Vagina (tissue), 2 donors: ENCODE measurements around the gene CD96. TPM values are rescaled to one million over a fixed set of nuclear protein-coding genes. Genes with fewer than 3 reads are reported as not detected.

Source experiments
- DNase-seq, 2 donors: peaks; one replicate each; pipeline ENCODE4 v3.0.0-alpha.2; 2017; ENCODE audit errors: extremely low spot score in 2 of 2
- H3K27ac ChIP-seq: fragments of 200-600 bp; sonication (generic); one replicate; pipeline ENCODE4 v1.5.1; 2019
- H3K27me3 ChIP-seq: fragments of 200-600 bp; sonication (generic); one replicate; pipeline ENCODE4 v1.5.1; 2019
- H3K36me3 ChIP-seq, 2 donors: fragments of 200-600 bp; sonication (generic); one replicate each; pipeline ENCODE4 v1.5.1; 2017 to 2019
- H3K4me1 ChIP-seq: fragments of 200-600 bp; sonication (generic); one replicate; pipeline ENCODE4 v1.5.1; 2019
- H3K4me3 ChIP-seq, 2 donors: fragments of 200-600 bp; sonication (generic); 1 replicate in 1 of 2; 2 replicates in 1 of 2; pipeline ENCODE4 v1.5.1; 2016 to 2019
- H3K9me3 ChIP-seq: fragments of 200-600 bp; sonication (generic); one replicate; pipeline ENCODE4 v1.5.1; 2019
- POLR2A ChIP-seq, 2 donors: fragments of 450-650 bp; IDR thresholded peaks; one replicate each; pipeline ENCODE4 v1.6.1; 2017; ENCODE audit warnings: antibody characterized with exemption in 2 of 2, mild to moderate bottlenecking in 2 of 2, moderate library complexity in 2 of 2
- POLR2AphosphoS5 ChIP-seq, 2 donors: sonication (generic); formaldehyde crosslinking; IDR thresholded peaks; one replicate each; pipeline ENCODE4 v1.9.0; 2017; ENCODE audit warnings: antibody characterized with exemption in 2 of 2, mild to moderate bottlenecking in 2 of 2, low read depth in 1 of 2; ENCODE audit not compliant: insufficient read depth in 1 of 2
- intact Hi-C: fragments of 100-400 bp; cut with DNase I; formaldehyde crosslinking; loops from one replicate; pipeline ENCODE4 v1.15.1; 2023
- total RNA-seq: library from RNA; depleted of rRNA; stranded (reverse); fragments of >200 nt; gene quantifications from one replicate; pipeline ENCODE4 v1.2.3, GENCODE V29; 2016
- TF ChIP-seq, protein P1 (sequence below), 3 experiments: fragments of 450-650 bp in 2 of 3; fragments of 200-600 bp in 1 of 3; sonication (generic) in 1 of 3; IDR thresholded peaks; one replicate each; pipeline ENCODE4 v1.5.1; 2017 to 2019; ENCODE audit warnings: antibody characterized with exemption in 3 of 3, mild to moderate bottlenecking in 2 of 3, moderate library complexity in 2 of 3

CD96 gene, protein sequence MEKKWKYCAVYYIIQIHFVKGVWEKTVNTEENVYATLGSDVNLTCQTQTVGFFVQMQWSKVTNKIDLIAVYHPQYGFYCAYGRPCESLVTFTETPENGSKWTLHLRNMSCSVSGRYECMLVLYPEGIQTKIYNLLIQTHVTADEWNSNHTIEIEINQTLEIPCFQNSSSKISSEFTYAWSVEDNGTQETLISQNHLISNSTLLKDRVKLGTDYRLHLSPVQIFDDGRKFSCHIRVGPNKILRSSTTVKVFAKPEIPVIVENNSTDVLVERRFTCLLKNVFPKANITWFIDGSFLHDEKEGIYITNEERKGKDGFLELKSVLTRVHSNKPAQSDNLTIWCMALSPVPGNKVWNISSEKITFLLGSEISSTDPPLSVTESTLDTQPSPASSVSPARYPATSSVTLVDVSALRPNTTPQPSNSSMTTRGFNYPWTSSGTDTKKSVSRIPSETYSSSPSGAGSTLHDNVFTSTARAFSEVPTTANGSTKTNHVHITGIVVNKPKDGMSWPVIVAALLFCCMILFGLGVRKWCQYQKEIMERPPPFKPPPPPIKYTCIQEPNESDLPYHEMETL
- total RNA-seq = 13.5 TPM

DNA sequence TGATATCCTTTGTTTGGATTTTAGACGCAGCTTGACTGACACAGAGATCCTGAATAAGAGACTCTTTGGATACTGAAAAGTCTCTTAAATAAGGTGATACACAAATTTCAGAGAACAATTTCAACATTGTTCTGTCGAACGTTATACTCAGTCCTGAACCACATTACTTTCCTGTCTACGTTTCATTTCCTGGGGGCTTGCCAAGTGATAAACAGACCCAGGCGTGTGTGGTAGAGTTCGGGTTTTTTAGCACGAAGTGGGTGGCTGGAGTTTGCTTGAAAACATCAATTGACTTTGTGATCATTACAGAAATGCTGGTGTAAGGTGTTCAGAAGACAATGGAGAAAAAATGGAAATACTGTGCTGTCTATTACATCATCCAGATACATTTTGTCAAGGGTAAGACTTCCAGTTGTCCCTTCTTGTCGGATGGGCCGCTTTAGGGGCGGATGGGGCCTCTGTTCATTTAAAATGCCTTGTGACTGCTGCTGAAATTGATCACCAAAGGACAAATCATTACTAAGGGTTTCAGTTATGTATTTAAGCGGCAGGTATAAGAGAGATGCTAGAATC lies at the start of gene CD96:
TSS of gene CD96 (plus strand) at position 287 of the 573 bp plus-strand sequence. CDS start at position 339, 52 bp downstream.
- H3K27ac ChIP-seq = no peak within 1 kb of the TSS
- intact Hi-C loops = no loop called here
- DNase-seq = no peak
- H3K9me3 ChIP-seq = no peaks in the 10 kb centered on the region
- H3K4me3 ChIP-seq = peak within 1 kb of the TSS in 1 of 2 donors; percentile 20
- no peaks in the 10 kb centered on the region for H3K36me3 ChIP-seq
- no peaks in the 10 kb centered on the region for H3K27me3 ChIP-seq
- no peak for TF ChIP-seq POLR2A (IDR thresholded peaks at IDR 0.05)
- TF ChIP-seq, protein P1, sequence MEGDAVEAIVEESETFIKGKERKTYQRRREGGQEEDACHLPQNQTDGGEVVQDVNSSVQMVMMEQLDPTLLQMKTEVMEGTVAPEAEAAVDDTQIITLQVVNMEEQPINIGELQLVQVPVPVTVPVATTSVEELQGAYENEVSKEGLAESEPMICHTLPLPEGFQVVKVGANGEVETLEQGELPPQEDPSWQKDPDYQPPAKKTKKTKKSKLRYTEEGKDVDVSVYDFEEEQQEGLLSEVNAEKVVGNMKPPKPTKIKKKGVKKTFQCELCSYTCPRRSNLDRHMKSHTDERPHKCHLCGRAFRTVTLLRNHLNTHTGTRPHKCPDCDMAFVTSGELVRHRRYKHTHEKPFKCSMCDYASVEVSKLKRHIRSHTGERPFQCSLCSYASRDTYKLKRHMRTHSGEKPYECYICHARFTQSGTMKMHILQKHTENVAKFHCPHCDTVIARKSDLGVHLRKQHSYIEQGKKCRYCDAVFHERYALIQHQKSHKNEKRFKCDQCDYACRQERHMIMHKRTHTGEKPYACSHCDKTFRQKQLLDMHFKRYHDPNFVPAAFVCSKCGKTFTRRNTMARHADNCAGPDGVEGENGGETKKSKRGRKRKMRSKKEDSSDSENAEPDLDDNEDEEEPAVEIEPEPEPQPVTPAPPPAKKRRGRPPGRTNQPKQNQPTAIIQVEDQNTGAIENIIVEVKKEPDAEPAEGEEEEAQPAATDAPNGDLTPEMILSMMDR (IDR thresholded peaks at IDR 0.05) = no peak
- TF ChIP-seq POLR2AphosphoS5 (IDR thresholded peaks at IDR 0.05; ENCODE audit: insufficient read depth in 1 of 2, low read depth in 1 of 2) = no peak
- no peaks in the 10 kb centered on the region for H3K4me1 ChIP-seq

DNA sequence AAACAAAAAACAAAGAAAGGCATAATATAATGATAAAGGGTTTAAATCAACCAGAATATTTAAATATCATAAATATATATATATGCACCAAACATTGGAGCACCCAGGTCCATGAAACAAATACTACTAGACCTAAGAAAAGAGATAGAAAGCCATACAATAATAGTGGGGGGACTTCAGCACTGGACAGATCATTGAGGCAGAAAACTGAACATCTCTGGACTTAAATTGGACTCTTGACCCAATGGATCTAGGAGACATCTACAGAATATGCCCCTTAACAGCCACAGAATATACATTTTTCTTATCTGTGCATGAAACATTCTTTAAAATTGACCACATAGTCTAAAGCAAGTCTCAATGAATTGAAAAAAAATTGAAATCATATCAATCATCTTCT lies 48.7 kb upstream of the CD96 start:
- DNase-seq = no peak
- no peaks in the 10 kb centered on the region for H3K4me1 ChIP-seq
- intact Hi-C loops = no loop called here
- H3K27ac ChIP-seq = no peak overlapping the region
- no peaks in the 10 kb centered on the region for H3K27me3 ChIP-seq
- H3K4me3 ChIP-seq = no peak overlapping the region
- no peaks in the 10 kb centered on the region for H3K9me3 ChIP-seq
- TF ChIP-seq, protein P1 (IDR thresholded peaks at IDR 0.05) = no peak
- no peak for TF ChIP-seq POLR2AphosphoS5 (IDR thresholded peaks at IDR 0.05; ENCODE audit: insufficient read depth in 1 of 2, low read depth in 1 of 2)
- no peaks in the 10 kb centered on the region for H3K36me3 ChIP-seq

DNA sequence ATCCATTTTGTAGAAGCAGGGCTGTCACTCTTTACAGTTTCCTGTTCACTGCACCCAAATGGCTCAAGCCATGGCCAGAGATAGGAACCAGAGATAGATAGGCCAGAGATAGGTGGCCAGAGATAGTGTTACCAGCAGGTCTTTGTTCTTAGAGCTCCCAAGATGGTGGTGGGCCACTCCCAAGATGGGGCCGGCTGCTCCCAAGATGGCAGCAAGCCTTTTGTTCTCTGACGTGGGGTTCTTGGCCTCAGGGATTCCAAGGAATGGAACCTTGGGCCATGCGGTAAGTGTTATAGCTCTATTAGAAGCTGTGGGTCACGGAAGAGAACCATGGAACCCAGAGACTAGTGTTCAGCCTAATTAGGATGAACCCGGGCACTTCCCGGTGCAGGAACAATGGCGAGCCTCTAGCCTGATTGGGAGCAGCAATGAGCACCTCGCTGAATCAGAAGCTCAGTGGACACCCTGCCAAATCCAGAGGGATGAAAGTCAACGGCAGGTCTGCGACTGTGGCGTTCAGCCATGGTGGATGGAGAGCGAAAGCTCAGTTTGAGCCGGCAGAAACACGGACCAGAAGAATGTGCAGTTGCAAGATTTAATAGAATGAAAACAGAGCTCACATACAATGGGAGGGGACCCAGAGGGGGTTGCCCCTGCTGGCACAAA lies 45.0 kb upstream of the CD96 start:
- no peak for DNase-seq
- H3K4me3 ChIP-seq = no peak overlapping the region
- H3K27ac ChIP-seq = no peak overlapping the region
- TF ChIP-seq POLR2A (IDR thresholded peaks at IDR 0.05) (no peak), POLR2AphosphoS5 (IDR thresholded peaks at IDR 0.05; ENCODE audit: insufficient read depth in 1 of 2, low read depth in 1 of 2) (no peak)
- TF ChIP-seq, protein P1 (IDR thresholded peaks at IDR 0.05) = no peak
- H3K9me3 ChIP-seq = no peaks in the 10 kb centered on the region
- no peaks in the 10 kb centered on the region for H3K27me3 ChIP-seq
- intact Hi-C loops = no loop called here
- no peaks in the 10 kb centered on the region for H3K4me1 ChIP-seq
- H3K36me3 ChIP-seq = no peaks in the 10 kb centered on the region

DNA sequence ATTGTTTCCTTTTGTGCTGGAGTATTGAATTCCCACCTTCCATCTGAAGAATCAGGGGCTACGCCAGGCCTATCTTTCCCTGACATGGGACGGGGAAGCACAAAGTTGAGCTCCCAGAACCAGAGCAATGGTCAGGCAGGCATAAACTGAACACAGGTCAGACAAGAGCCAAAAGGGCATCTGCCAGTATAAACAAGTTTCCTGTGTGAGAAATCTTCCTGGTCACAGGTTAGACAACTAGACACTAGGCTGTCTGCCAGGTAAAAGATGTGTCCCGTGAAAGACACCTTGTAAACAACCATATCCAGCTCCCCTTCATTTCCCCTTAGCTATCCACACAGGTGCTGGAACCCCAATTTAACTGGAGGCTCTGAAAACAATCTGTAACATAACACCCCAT lies 44.0 kb upstream of the CD96 start:
- DNase-seq = no peak
- Histone ChIP-seq H3K36me3 (no peaks in the 10 kb centered on the region), H3K4me1 (no peaks in the 10 kb centered on the region), H3K27ac (no peak overlapping the region), H3K27me3 (no peaks in the 10 kb centered on the region), H3K4me3 (no peak overlapping the region), H3K9me3 (no peaks in the 10 kb centered on the region)
- TF ChIP-seq POLR2A (IDR thresholded peaks at IDR 0.05) = no peak
- intact Hi-C loops = no loop called here

DNA sequence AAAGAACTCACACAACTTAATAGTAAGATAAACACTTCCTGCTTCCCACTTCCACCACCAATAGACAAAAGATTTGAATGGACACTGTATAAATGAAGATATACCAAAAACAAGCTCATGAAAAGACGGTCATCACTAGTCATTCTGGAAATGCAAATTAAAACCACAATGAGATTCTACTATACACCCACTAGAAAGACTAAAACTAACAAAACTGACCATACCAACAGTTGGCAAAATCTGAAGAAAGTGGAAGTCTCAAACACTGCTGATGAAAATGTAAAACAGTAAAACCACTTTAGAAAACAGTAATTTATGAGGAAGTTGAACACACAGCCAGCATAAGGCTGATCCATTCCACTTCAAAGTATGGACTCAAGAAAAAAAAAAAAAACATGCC lies 35.6 kb upstream of the CD96 start:
- no peak for DNase-seq
- intact Hi-C loops = no loop called here
- Histone ChIP-seq H3K9me3 (no peaks in the 10 kb centered on the region), H3K27ac (no peak overlapping the region), H3K36me3 (no peaks in the 10 kb centered on the region), H3K27me3 (no peaks in the 10 kb centered on the region), H3K4me3 (no peak overlapping the region), H3K4me1 (no peaks in the 10 kb centered on the region)
- TF ChIP-seq POLR2AphosphoS5 (IDR thresholded peaks at IDR 0.05; ENCODE audit: insufficient read depth in 1 of 2, low read depth in 1 of 2) (no peak), POLR2A (IDR thresholded peaks at IDR 0.05) (no peak)
- TF ChIP-seq, protein P1 (IDR thresholded peaks at IDR 0.05) = no peak
